Stomach (tissue), 9 donors: Measurements from ENCODE around the gene TGFB1. TPM values are rescaled to one million over a fixed set of nuclear protein-coding genes. Genes with fewer than 3 reads are reported as not detected.
A peak's percentile ranks its signal among the peaks of the same experiment; 100 is the strongest.

Experiments used
- DNase-seq, 2 donors: peaks; one replicate each; pipeline versions ENCODE4 v3.0.0 to v3.0.0-alpha.2; 2013 to 2019
- H3K27ac ChIP-seq, 5 donors: fragments of 200-600 bp in 4 of 5; sonication (generic) in 4 of 5; one replicate each; pipeline ENCODE4 v1.5.1; 2013 to 2019; ENCODE audit warnings: mild to moderate bottlenecking in 1 of 5, moderate library complexity in 1 of 5
- H3K27me3 ChIP-seq, 3 donors: fragments of 200-600 bp; sonication (generic); one replicate each; pipeline ENCODE4 v1.5.1; 2017 to 2019; ENCODE audit warnings: mixed run types in 1 of 3
- H3K36me3 ChIP-seq, 4 donors: fragments of 200-600 bp; sonication (generic); 1 replicate in 3 of 4; 2 replicates in 1 of 4; pipeline ENCODE4 v1.5.1; 2016 to 2019
- H3K4me1 ChIP-seq, 4 donors: fragments of 200-600 bp; sonication (generic); one replicate each; pipeline ENCODE4 v1.5.1; 2016 to 2019
- H3K4me3 ChIP-seq, 4 donors: fragments of 200-600 bp; sonication (generic) in 3 of 4; one replicate each; pipeline ENCODE4 v1.5.1; 2016 to 2019; ENCODE audit warnings: mild to moderate bottlenecking in 1 of 4
- H3K9me3 ChIP-seq, 4 donors: fragments of 200-600 bp; sonication (generic); one replicate each; pipeline ENCODE4 v1.5.1; 2016 to 2019
- EP300 ChIP-seq: sonication (generic); formaldehyde crosslinking; IDR thresholded peaks from one replicate; pipeline ENCODE4 v1.6.1; 2017; ENCODE audit warnings: antibody characterized with exemption
- POLR2A ChIP-seq, 4 donors: fragments of 450-650 bp; IDR thresholded peaks; one replicate each; pipeline ENCODE4 v1.6.1; 2016; ENCODE audit warnings: antibody characterized with exemption in 4 of 4, control low read depth in 2 of 4, mild to moderate bottlenecking in 1 of 4, moderate library complexity in 1 of 4
- POLR2AphosphoS5 ChIP-seq, 3 donors: sonication (generic); formaldehyde crosslinking; IDR thresholded peaks; one replicate each; pipeline ENCODE4 v1.6.1; 2016; ENCODE audit warnings: antibody characterized with exemption in 3 of 3
- WGBS, 5 donors: extraction: QIAGEN DNeasy Blood & Tissue Kit in 3 of 5; methylation state at CpG; one replicate each; pipeline versions ENCODE4 v1.1.5 to v1.1.7; 2013 to 2018; 5-methylcytosine and 5-hydroxymethylcytosine counted together
- intact Hi-C: fragments of 100-400 bp; cut with DNase I; formaldehyde crosslinking; loops from one replicate; pipeline ENCODE4 v1.15.1; 2023; ENCODE audit warnings: low total_unique reads
- polyA plus RNA-seq, 3 donors: library from polyadenylated mRNA; stranded (reverse); fragments of 200-250 nt; gene quantifications; one replicate each; pipeline ENCODE4 v1.2.3, GENCODE V29; 2013
- total RNA-seq, 5 donors: library from RNA; depleted of rRNA; stranded (reverse); fragments of >200 nt; gene quantifications; one replicate each; pipeline versions ENCODE4 v1.1.0 to v1.2.3, GENCODE V29; 2014 to 2016
- TF ChIP-seq, protein P1 (sequence below), 7 experiments: fragments of 450-650 bp in 4 of 7; fragments of 200-600 bp in 3 of 7; sonication (generic) in 3 of 7; IDR thresholded peaks; one replicate each; pipeline ENCODE4 v1.5.1; 2016 to 2019; ENCODE audit warnings: antibody characterized with exemption in 7 of 7, control low read depth in 2 of 7, mild to moderate bottlenecking in 1 of 7
- donor health status: healthy with polysubstance abuse.
- donor health status: Bipolar disorder and iron deficiency.
- donor health status: healthy.

Gene TGFB1
- total and polyA plus RNA-seq, 8 donors = 1.3 to 54.3 (median 14.5) TPM

- DNase-seq = no peak
- Histone ChIP-seq H3K36me3 (peaks cover 44 to 59% (median 57%) of the 10 kb centered on the region in 4 donors), H3K4me3 (no peak overlapping the region), H3K4me1 (peaks cover 34 to 77% (median 44%) of the 10 kb centered on the region in 4 donors), H3K27me3 (no peaks in the 10 kb centered on the region), H3K27ac (peak overlapping the region; percentile 31 to 98 (median 94)), H3K9me3 (no peaks in the 10 kb centered on the region)
- TF ChIP-seq POLR2A (IDR thresholded peaks at IDR 0.05) = no peak
- TF ChIP-seq, protein P1, sequence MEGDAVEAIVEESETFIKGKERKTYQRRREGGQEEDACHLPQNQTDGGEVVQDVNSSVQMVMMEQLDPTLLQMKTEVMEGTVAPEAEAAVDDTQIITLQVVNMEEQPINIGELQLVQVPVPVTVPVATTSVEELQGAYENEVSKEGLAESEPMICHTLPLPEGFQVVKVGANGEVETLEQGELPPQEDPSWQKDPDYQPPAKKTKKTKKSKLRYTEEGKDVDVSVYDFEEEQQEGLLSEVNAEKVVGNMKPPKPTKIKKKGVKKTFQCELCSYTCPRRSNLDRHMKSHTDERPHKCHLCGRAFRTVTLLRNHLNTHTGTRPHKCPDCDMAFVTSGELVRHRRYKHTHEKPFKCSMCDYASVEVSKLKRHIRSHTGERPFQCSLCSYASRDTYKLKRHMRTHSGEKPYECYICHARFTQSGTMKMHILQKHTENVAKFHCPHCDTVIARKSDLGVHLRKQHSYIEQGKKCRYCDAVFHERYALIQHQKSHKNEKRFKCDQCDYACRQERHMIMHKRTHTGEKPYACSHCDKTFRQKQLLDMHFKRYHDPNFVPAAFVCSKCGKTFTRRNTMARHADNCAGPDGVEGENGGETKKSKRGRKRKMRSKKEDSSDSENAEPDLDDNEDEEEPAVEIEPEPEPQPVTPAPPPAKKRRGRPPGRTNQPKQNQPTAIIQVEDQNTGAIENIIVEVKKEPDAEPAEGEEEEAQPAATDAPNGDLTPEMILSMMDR (IDR thresholded peaks at IDR 0.05) = no peak
- TF ChIP-seq POLR2AphosphoS5 (IDR thresholded peaks at IDR 0.05) = no peak
- TF ChIP-seq EP300 = no peak
- intact Hi-C loops = loop anchor here (5.0 kb wide), 1 partner anchor 105 kb away; no protein-coding TSS in a partner anchor
- 43 to 59% (median 52%) methylated on average over 8 of the region's 8 CpGs for WGBS, 5 donors
Measured at GRCh38 chr19:41307090-41307875, 46.4 kb downstream of the TGFB1 start.

DNA sequence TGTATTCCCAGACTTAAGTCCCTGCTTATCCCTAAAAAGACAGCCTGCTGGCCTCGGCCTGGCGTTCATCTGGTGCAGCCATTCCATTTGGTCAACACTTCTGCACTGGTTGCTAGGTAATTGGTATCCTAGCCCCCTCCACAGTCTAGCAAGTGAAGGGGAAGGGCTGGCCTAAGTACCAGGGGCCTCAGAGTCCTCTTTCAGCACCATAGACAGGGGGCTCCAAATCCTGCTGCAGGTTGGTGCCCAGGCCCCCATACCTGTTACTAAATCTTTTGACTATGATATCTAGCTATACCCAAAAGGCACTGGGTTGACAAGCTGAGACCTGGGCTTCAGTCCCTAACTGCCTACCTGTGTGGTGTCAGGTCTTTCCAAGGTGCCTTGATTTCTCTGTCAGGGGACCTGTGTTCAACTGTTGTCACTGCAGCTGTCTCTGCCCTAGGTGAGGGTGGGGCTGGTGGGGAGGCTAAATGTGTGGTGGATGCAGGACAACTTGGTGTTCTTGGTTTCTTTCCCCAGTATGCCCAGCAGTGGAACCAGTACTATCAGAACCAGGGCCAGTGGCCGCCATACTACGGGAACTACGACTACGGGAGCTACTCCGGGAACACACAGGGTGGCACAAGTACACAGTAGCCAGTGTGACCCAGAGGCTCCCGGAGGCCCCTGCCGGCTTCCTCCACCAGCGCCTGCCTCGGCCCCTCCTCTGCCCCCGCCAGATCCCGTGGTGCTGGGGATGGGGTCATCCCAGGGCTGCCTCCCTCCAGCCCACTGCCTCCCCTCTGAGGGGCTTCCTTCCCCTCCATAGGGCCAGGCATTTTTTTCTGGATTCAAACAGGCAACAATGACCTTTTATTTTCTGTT lies 47.6 kb downstream of the TGFB1 start:
- intact Hi-C loops = loop anchor here (5.0 kb wide), 1 partner anchor 104 kb away; no protein-coding TSS in a partner anchor
- H3K36me3 ChIP-seq = peaks cover 52 to 67% (median 66%) of the 10 kb centered on the region in 4 donors
- H3K27ac ChIP-seq = peak overlapping the region; percentile 28 to 98 (median 94)

GRCh38 chr19:41304706-41305483 lies 48.8 kb downstream of the TGFB1 start:
- Histone ChIP-seq H3K27ac (peak overlapping the region in 4 of 5 donors; percentile 13 to 98 (median 94)), H3K4me1 (peaks cover 25 to 82% (median 38%) of the 10 kb centered on the region in 4 donors), H3K9me3 (no peaks in the 10 kb centered on the region), H3K36me3 (peaks cover 65 to 80% (median 78%) of the 10 kb centered on the region in 4 donors), H3K27me3 (no peaks in the 10 kb centered on the region), H3K4me3 (no peak overlapping the region)
- whole genome bisulfite sequencing, 5 donors = 64 to 85% (median 76%) methylated on average over 4 of the region's 4 CpGs
- no peak for DNase-seq
- intact Hi-C loops = loop anchor here (5.0 kb wide), 1 partner anchor 103 kb away; no protein-coding TSS in a partner anchor
- TF ChIP-seq POLR2AphosphoS5 (IDR thresholded peaks at IDR 0.05) (no peak), POLR2A (IDR thresholded peaks at IDR 0.05) (no peak), EP300 (no peak)
- TF ChIP-seq, protein P1 (IDR thresholded peaks at IDR 0.05) = no peak

More for the DNA sequence above, 47.6 kb downstream of the TGFB1 start:
- no peak for TF ChIP-seq POLR2A (IDR thresholded peaks at IDR 0.05)
- no peak for TF ChIP-seq EP300
- TF ChIP-seq POLR2AphosphoS5 (IDR thresholded peaks at IDR 0.05) = no peak
- TF ChIP-seq, protein P1 (IDR thresholded peaks at IDR 0.05) = no peak
- H3K27me3 ChIP-seq = no peaks in the 10 kb centered on the region
- no peak overlapping the region for H3K4me3 ChIP-seq
- 65 to 79% (median 78%) methylated on average over 12 to 13 of the region's 13 CpGs for WGBS, 5 donors
- no peaks in the 10 kb centered on the region for H3K9me3 ChIP-seq
- peaks cover 29 to 77% (median 35%) of the 10 kb centered on the region in 4 donors for H3K4me1 ChIP-seq
- DNase-seq = no peak
